WTC11 (cell line): ENCODE data around the gene TP63. TPM values are rescaled to one million over a fixed set of nuclear protein-coding genes. Genes with fewer than 3 reads are reported as not detected.
A peak's percentile ranks its signal among the peaks of the same experiment; 100 is the strongest.

Experiments
- ATAC-seq: fragments of 200-7000 bp; cut with Tn5 transposase; 2 replicates; pipeline ENCODE4 v1.10.0; 2021; ENCODE audit warnings: mild to moderate bottlenecking, moderate library complexity
- CTCF ChIA-PET: fragments of 300-600 bp; sonication (Branson Sonifier 250); formaldehyde crosslinking; loops from one replicate; lab custom pipeline; 2021; ENCODE audit warnings: antibody characterized with exemption; lab: Charles Lee
- POLR2A ChIA-PET: fragments of 350-600 bp; sonication (Branson Sonifier 250); formaldehyde crosslinking; loops from one replicate; lab custom pipeline; 2021; ENCODE audit warnings: antibody characterized with exemption; lab: Charles Lee
- DNase-seq: peaks from one replicate; pipeline ENCODE4 v3.0.0; 2021; ENCODE audit warnings: low spot score
- H3K27ac Mint-ChIP-seq: 2 replicates; pipeline ENCODE4 v1.8.0; 2021; ENCODE audit warnings: mixed read lengths
- H3K27me3 Mint-ChIP-seq: 2 replicates; pipeline ENCODE4 v1.8.0; 2021; ENCODE audit warnings: low read depth, mild to moderate bottlenecking, moderate library complexity, mixed read lengths
- H3K36me3 Mint-ChIP-seq: 2 replicates; pipeline ENCODE4 v1.8.0; 2021; ENCODE audit warnings: mixed read lengths
- H3K4me1 Mint-ChIP-seq: 2 replicates; pipeline ENCODE4 v1.8.0; 2022; ENCODE audit warnings: mixed read lengths
- H3K4me3 Mint-ChIP-seq: 2 replicates; pipeline ENCODE4 v1.8.0; 2021; ENCODE audit warnings: mild to moderate bottlenecking, moderate library complexity, mixed read lengths
- H3K9me3 Mint-ChIP-seq: 2 replicates; pipeline ENCODE4 v1.8.0; 2021; ENCODE audit warnings: mixed read lengths
- CBFB ChIP-seq: sonication (generic); formaldehyde crosslinking; IDR thresholded peaks from 2 replicates; pipeline ENCODE4 v1.8.1; 2022; ENCODE audit warnings: mild to moderate bottlenecking, low read depth, missing genetic modification reagents
- CREM ChIP-seq: sonication (generic); formaldehyde crosslinking; IDR thresholded peaks from 2 replicates; pipeline ENCODE4 v1.8.1; 2022; ENCODE audit warnings: mild to moderate bottlenecking, missing genetic modification reagents, moderate library complexity
- E2F4 ChIP-seq: sonication (generic); formaldehyde crosslinking; IDR thresholded peaks from 2 replicates; pipeline ENCODE4 v1.8.1; 2022; ENCODE audit warnings: low read depth, mild to moderate bottlenecking, moderate library complexity, missing genetic modification reagents, borderline replicate concordance
- E2F5 ChIP-seq: sonication (generic); formaldehyde crosslinking; IDR thresholded peaks from 2 replicates; pipeline ENCODE4 v1.8.1; 2022; ENCODE audit warnings: mild to moderate bottlenecking, moderate library complexity, missing genetic modification reagents
- ELF4 ChIP-seq: sonication (generic); formaldehyde crosslinking; IDR thresholded peaks from 2 replicates; pipeline ENCODE4 v1.8.1; 2022; ENCODE audit warnings: low read depth, mild to moderate bottlenecking, moderate library complexity, missing genetic modification reagents
- FOXP4 ChIP-seq: sonication (generic); formaldehyde crosslinking; IDR thresholded peaks from 2 replicates; pipeline ENCODE4 v1.8.0; 2022; ENCODE audit warnings: mild to moderate bottlenecking, missing genetic modification reagents
- GABPB1 ChIP-seq: sonication (generic); formaldehyde crosslinking; IDR thresholded peaks from 2 replicates; pipeline ENCODE4 v1.8.1; 2023; ENCODE audit warnings: mild to moderate bottlenecking, missing genetic modification reagents
- MXD4 ChIP-seq: fragments of 250-450 bp; sonication (Bioruptor Pico); IDR thresholded peaks from 2 replicates; pipeline ENCODE4 v1.8.0; 2021; ENCODE audit warnings: mild to moderate bottlenecking, moderate library complexity, borderline replicate concordance
- NFE2L1 ChIP-seq: sonication (generic); formaldehyde crosslinking; IDR thresholded peaks from 2 replicates; pipeline ENCODE4 v1.8.1; 2023; ENCODE audit warnings: missing genetic modification reagents
- NFYB ChIP-seq: sonication (generic); formaldehyde crosslinking; conservative IDR thresholded peaks from 2 replicates; pipeline ENCODE4 v1.8.0; 2022; ENCODE audit warnings: low read depth, missing genetic modification reagents
- PRDM15 ChIP-seq: sonication (generic); formaldehyde crosslinking; IDR thresholded peaks from 2 replicates; pipeline ENCODE4 v1.8.0; 2022; ENCODE audit warnings: missing genetic modification reagents
- PREB ChIP-seq: sonication (generic); formaldehyde crosslinking; IDR thresholded peaks from 2 replicates; pipeline ENCODE4 v1.8.1; 2022; ENCODE audit warnings: mild to moderate bottlenecking, missing genetic modification reagents, moderate library complexity, borderline replicate concordance
- SMAD3 ChIP-seq: sonication (generic); formaldehyde crosslinking; IDR thresholded peaks from 2 replicates; pipeline ENCODE4 v1.8.0; 2022; ENCODE audit warnings: missing genetic modification reagents, mild to moderate bottlenecking, borderline replicate concordance
- ZBTB21 ChIP-seq: sonication (generic); formaldehyde crosslinking; IDR thresholded peaks from 2 replicates; pipeline ENCODE4 v1.8.1; 2023; ENCODE audit warnings: mild to moderate bottlenecking, missing genetic modification reagents, borderline replicate concordance
- ZNF219 ChIP-seq: sonication (generic); formaldehyde crosslinking; IDR thresholded peaks from 2 replicates; pipeline ENCODE4 v1.8.0; 2023; ENCODE audit warnings: missing genetic modification reagents, mild to moderate bottlenecking, borderline replicate concordance
- ZNF263 ChIP-seq: sonication (generic); formaldehyde crosslinking; IDR thresholded peaks from 2 replicates; pipeline ENCODE4 v1.8.1; 2022; ENCODE audit warnings: low read depth, mild to moderate bottlenecking, moderate library complexity, missing genetic modification reagents
- ZNF281 ChIP-seq: sonication (generic); formaldehyde crosslinking; IDR thresholded peaks from 2 replicates; pipeline ENCODE4 v1.8.0; 2023; ENCODE audit warnings: mild to moderate bottlenecking, missing genetic modification reagents
- ZNF317 ChIP-seq: sonication (generic); formaldehyde crosslinking; IDR thresholded peaks from 2 replicates; pipeline ENCODE4 v1.8.1; 2023; ENCODE audit warnings: low read depth, mild to moderate bottlenecking, moderate library complexity, missing genetic modification reagents, borderline replicate concordance
- ZNF416 ChIP-seq: fragments of 250-450 bp; sonication (Bioruptor Pico); IDR thresholded peaks from 2 replicates; pipeline ENCODE4 v1.9.0; 2021; ENCODE audit warnings: mild to moderate bottlenecking, inconsistent platforms
- ZNF423 ChIP-seq: fragments of 250-450 bp; sonication (Bioruptor Pico); IDR thresholded peaks from 2 replicates; pipeline ENCODE4 v2.1.2; 2022; ENCODE audit warnings: mild to moderate bottlenecking, moderate library complexity
- total RNA-seq: library from RNA; stranded (reverse); gene quantifications from 3 replicates; pipeline ENCODE4 v1.2.3, GENCODE V29; 2021

Gene TP63
- total RNA-seq, 1 experiment from 2014 or later, result 0.09 TPM

GRCh38 chr3:189790658-189791057 lies 159.5 kb downstream of the TP63 start (continued):
- no peak for TF ChIP-seq E2F4 (CRISPR knock-in tag)
- TF ChIP-seq ZNF263 (CRISPR knock-in tag), result no peak

- ATAC-seq (peak; percentile 59), DNase-seq (no peak)
- H3K36me3 Mint-ChIP-seq, result no peaks in the 10 kb centered on the region
- no peak overlapping the region for H3K27ac Mint-ChIP-seq
- TF ChIP-seq PREB (CRISPR knock-in tag) (no peak), ZNF219 (CRISPR knock-in tag) (no peak), ZNF423 (CRISPR knock-in tag) (no peak), ZNF281 (CRISPR knock-in tag) (no peak), ZNF317 (CRISPR knock-in tag) (no peak)
- CTCF ChIA-PET, result no interaction called here
- peaks cover 22% of the 10 kb centered on the region for H3K27me3 Mint-ChIP-seq
- H3K4me1 Mint-ChIP-seq, result peaks cover 23% of the 10 kb centered on the region
- no peaks in the 10 kb centered on the region for H3K9me3 Mint-ChIP-seq
- H3K4me3 Mint-ChIP-seq, result no peak overlapping the region
- POLR2A ChIA-PET, result interaction anchor here (0.5 kb wide), 1 partner anchor 423 kb away, joined by 3 read pairs; no protein-coding TSS in a partner anchor
Measured at GRCh38 chr3:189792046-189792929, 161.1 kb downstream of the TP63 start.

GRCh38 chr3:189794518-189794917 lies 163.3 kb downstream of the TP63 start:
- Mint-ChIP-seq H3K4me1 (peaks cover 27% of the 10 kb centered on the region), H3K36me3 (no peaks in the 10 kb centered on the region), H3K9me3 (no peaks in the 10 kb centered on the region), H3K27ac (no peak overlapping the region), H3K27me3 (peaks cover 42% of the 10 kb centered on the region), H3K4me3 (no peak overlapping the region)
- DNase-seq (no peak), ATAC-seq (no peak)
- CTCF ChIA-PET, result no interaction called here
- POLR2A ChIA-PET, result no interaction called here
- no peak for TF ChIP-seq E2F5 (CRISPR knock-in tag)
- no peak for TF ChIP-seq GABPB1 (CRISPR knock-in tag)
- no peak for TF ChIP-seq ELF4 (CRISPR knock-in tag)
- TF ChIP-seq NFE2L1 (CRISPR knock-in tag), result no peak
- TF ChIP-seq PRDM15 (CRISPR knock-in tag), result no peak
- TF ChIP-seq FOXP4 (CRISPR knock-in tag), result no peak
- TF ChIP-seq ZNF416 (CRISPR knock-in tag), result no peak
- TF ChIP-seq CBFB (CRISPR knock-in tag), result no peak
- no peak for TF ChIP-seq CREM (CRISPR knock-in tag)
- no peak for TF ChIP-seq MXD4 (CRISPR knock-in tag)
- TF ChIP-seq NFYB (CRISPR knock-in tag), result no peak
- TF ChIP-seq SMAD3 (CRISPR knock-in tag), result no peak
- no peak for TF ChIP-seq ZNF219 (CRISPR knock-in tag)
- TF ChIP-seq ZBTB21 (CRISPR knock-in tag), result no peak
